Endothelial cell of umbilical vein (primary cell): ENCODE data around the gene GFER. TPM values are rescaled to one million over a fixed set of nuclear protein-coding genes. Genes with fewer than 3 reads are reported as not detected.

Experiments
- BruUV-seq: library from RNA; stranded (reverse); fragments of 400-500 nt; replicated peaks from 2 replicates; lab custom pipeline; 2021; lab: Mats Ljungman, UMichigan
- CTCF ChIA-PET: fragments of 300-600, 350-600 bp; sonication (Branson Sonifier 250); formaldehyde crosslinking; loops from one replicate; lab custom pipeline; 2021; ENCODE audit warnings: antibody characterized with exemption, inconsistent platforms; lab: Charles Lee
- POLR2A ChIA-PET: fragments of 300-600, 350-600 bp; sonication (Branson Sonifier 250); formaldehyde crosslinking; loops from one replicate; lab custom pipeline; 2021; ENCODE audit warnings: antibody characterized with exemption, inconsistent platforms; lab: Charles Lee
- DNase-seq: peaks from one replicate; pipeline ENCODE4 v3.0.0-alpha.2; 2011; ENCODE audit warnings: low read depth, low spot score
- FAIRE-seq: peaks from 2 replicates; lab custom pipeline; 2011; peaks lifted over from hg19 to GRCh38; lab: Jason Lieb, UNC
- H2AFZ ChIP-seq: 2 replicates; pipeline ENCODE4 v1.6.0; 2012; ENCODE audit warnings: low read depth, low read length, control low read depth, inconsistent platforms
- H3K27ac ChIP-seq: 2 replicates; pipeline ENCODE4 v1.5.1; 2011; ENCODE audit warnings: low read depth, mild to moderate bottlenecking, control low read depth, low read length, moderate library complexity; ENCODE audit not compliant: insufficient read depth
- H3K27me3 ChIP-seq, 2 experiments: 2 replicates each; pipeline versions ENCODE4 v1.6.0 to v1.6.1; 2011; ENCODE audit warnings: low read length in 2 of 2, mixed read lengths in 1 of 2; ENCODE audit not compliant: control insufficient read depth in 2 of 2, insufficient read depth in 2 of 2
- H3K36me3 ChIP-seq, 2 experiments: 2 replicates in 1 of 2; 3 replicates in 1 of 2; pipeline ENCODE4 v1.5.1; 2011; ENCODE audit warnings: low read length in 2 of 2, mild to moderate bottlenecking in 1 of 2, moderate library complexity in 1 of 2; ENCODE audit not compliant: control insufficient read depth in 2 of 2, insufficient read depth in 2 of 2; ENCODE audit errors: extremely low read depth in 1 of 2
- H3K4me1 ChIP-seq: 3 replicates; pipeline ENCODE4 v1.5.1; 2011; ENCODE audit warnings: mild to moderate bottlenecking, low read length; ENCODE audit not compliant: control insufficient read depth, insufficient read depth; ENCODE audit errors: extremely low read depth
- H3K4me2 ChIP-seq: 2 replicates; pipeline ENCODE4 v1.6.1; 2011; ENCODE audit warnings: low read length, control low read depth, mixed read lengths; ENCODE audit not compliant: insufficient read depth
- H3K4me3 ChIP-seq, 3 experiments: fragments of 200-600 bp in 1 of 3; sonication (generic), shearing (Covaris generic) in 1 of 3; replicated peaks in 1 of 3; 2 replicates each; pipeline ENCODE4 v1.5.1; 2011 to 2016; ENCODE audit warnings: control low read depth in 3 of 3, low read length in 3 of 3, mild to moderate bottlenecking in 2 of 3, inconsistent platforms in 1 of 3, low read depth in 1 of 3, moderate library complexity in 1 of 3; ENCODE audit not compliant: insufficient read depth in 1 of 3
- H3K79me2 ChIP-seq: 2 replicates; pipeline ENCODE4 v1.6.0; 2012; ENCODE audit warnings: low read length, inconsistent platforms; ENCODE audit not compliant: control insufficient read depth, insufficient read depth
- H3K9ac ChIP-seq: replicated peaks from 2 replicates; pipeline ENCODE3; 2011; ENCODE audit warnings: low read length, control low read depth; ENCODE audit not compliant: insufficient read depth; ENCODE audit errors: extremely low read depth
- H3K9me1 ChIP-seq: replicated peaks from 3 replicates; pipeline ENCODE4 v1.6.0; 2011; ENCODE audit warnings: mild to moderate bottlenecking, low read length; ENCODE audit not compliant: control insufficient read depth, insufficient read depth; ENCODE audit errors: extremely low read depth
- H3K9me3 ChIP-seq: replicated peaks from 2 replicates; pipeline ENCODE4 v1.5.1; 2012; ENCODE audit warnings: low read length, inconsistent platforms; ENCODE audit not compliant: control insufficient read depth, insufficient read depth
- H4K20me1 ChIP-seq: replicated peaks from 2 replicates; pipeline ENCODE3; 2011; ENCODE audit warnings: mild to moderate bottlenecking, low read length; ENCODE audit not compliant: control insufficient read depth, insufficient read depth; ENCODE audit errors: extremely low read depth
- EZH2 ChIP-seq: IDR thresholded peaks from 2 replicates; pipeline ENCODE4 v1.6.1; 2012; ENCODE audit warnings: borderline replicate concordance, low read depth, mild to moderate bottlenecking, moderate library complexity, low read length, inconsistent platforms; ENCODE audit not compliant: severe bottlenecking
- FOS ChIP-seq: IDR thresholded peaks from 2 replicates; pipeline ENCODE4 v1.6.1; 2011; ENCODE audit warnings: mild to moderate bottlenecking, low read length, moderate library complexity, borderline replicate concordance; ENCODE audit not compliant: insufficient read depth
- GATA2 ChIP-seq: IDR thresholded peaks from 2 replicates; pipeline ENCODE4 v1.7.0; 2011; ENCODE audit warnings: low read depth, mild to moderate bottlenecking, moderate library complexity, mixed read lengths, low read length; ENCODE audit not compliant: insufficient read length, insufficient read depth
- MAX ChIP-seq: IDR thresholded peaks from 2 replicates; pipeline ENCODE4 v1.6.1; 2011; ENCODE audit not compliant: insufficient read depth, insufficient read length
- MYC ChIP-seq: IDR thresholded peaks from one replicate; pipeline ENCODE4 v1.6.1; 2011; ENCODE audit warnings: mild to moderate bottlenecking, low read depth, low read length
- POLR2A ChIP-seq: IDR thresholded peaks from 2 replicates; pipeline ENCODE4 v1.6.1; 2012; ENCODE audit warnings: low read depth, mild to moderate bottlenecking, control low read depth, low read length
- POLR2AphosphoS5 ChIP-seq: IDR thresholded peaks from 2 replicates; pipeline ENCODE4 v1.6.1; 2012; ENCODE audit warnings: low read depth, mild to moderate bottlenecking, control low read depth, low read length, moderate library complexity; ENCODE audit not compliant: insufficient read depth
- dilution Hi-C: fragments of 300-500 bp; cut with MboI; formaldehyde crosslinking; loops from one replicate; pipeline ENCODE4 v1.15.0; 2019; ENCODE audit warnings: low sequenced_read_pairs; ENCODE audit not compliant: extremely low pct_ligation_motif_present
- intact Hi-C: fragments of 100-400 bp; cut with micrococcal nuclease; formaldehyde crosslinking; loops from one replicate; pipeline ENCODE4 v1.10.0; 2022
- polyA plus RNA-seq, 4 experiments: library from polyadenylated mRNA; depleted of rRNA in 3 of 4; stranded (reverse) in 3 of 4; unstranded in 1 of 4; fragments of >200 nt; gene quantifications; 2 replicates each; pipeline versions ENCODE4 v1.2.1 to v1.2.3, GENCODE V29; 2011 to 2012; ENCODE audit warnings: missing spikeins in 1 of 4
- total RNA-seq: library from RNA; stranded (reverse); gene quantifications from 2 replicates; pipeline ENCODE4 v1.2.3, GENCODE V29; 2021

Gene GFER
- total and polyA plus RNA-seq, 2 donors (not counting 3 experiments of a cell fraction or from before 2014, with no cell fraction given), result 13.7 to 29.9 TPM

DNA sequence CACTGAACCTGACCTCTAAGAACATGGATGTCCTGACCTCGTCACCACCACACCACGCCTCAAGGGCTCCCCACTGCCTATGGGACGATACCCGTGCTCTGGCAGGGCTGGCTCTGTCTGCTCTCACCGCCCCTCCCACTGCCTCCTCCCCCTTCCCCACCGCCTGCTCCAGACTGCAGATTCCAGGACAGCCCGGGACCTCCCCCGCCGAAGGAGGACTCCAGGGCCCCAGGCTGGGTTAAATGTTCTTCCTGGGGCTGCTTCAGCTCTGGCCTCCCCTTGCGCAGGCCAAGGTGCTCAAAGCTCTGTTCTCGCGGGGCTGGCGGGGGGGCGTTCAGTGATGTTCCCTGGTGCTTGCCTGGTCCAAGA, 38.7 kb downstream of the GFER start:
- Histone ChIP-seq H3K79me2 (peaks cover 4% of the 10 kb centered on the region), H4K20me1 (no peaks in the 10 kb centered on the region), H3K4me3 (peak overlapping the region in 2 of 3 experiments; percentile 20 to 24), H3K4me1 (peaks cover 21% of the 10 kb centered on the region), H3K36me3 (no peaks in the 10 kb centered on the region), H3K9ac (no peak overlapping the region), H3K9me1 (no peaks in the 10 kb centered on the region), H3K4me2 (peak overlapping the region; percentile 52), H3K27me3 (peaks cover 4 to 11% of the 10 kb centered on the region in 2 experiments), H3K9me3 (no peaks in the 10 kb centered on the region), H2AFZ (peak overlapping the region; percentile 93), H3K27ac (no peak overlapping the region)
- no peak for FAIRE-seq
- TF ChIP-seq MYC (no peak), EZH2 (no peak), FOS (no peak), MAX (no peak), POLR2AphosphoS5 (no peak), GATA2 (no peak), POLR2A (no peak)
- BruUV-seq, result no TSS peak
- DNase-seq, result no peak
- intact Hi-C loops, result loop anchor here (1.0 to 2.0 kb wide), 4 partner anchors 24 to 118 kb away; partner anchors contain the start of genes NTHL1 and TSC2
- dilution Hi-C loops, result no loop called here
- CTCF ChIA-PET, result interaction anchor here (0.6 to 8.9 kb wide), 33 partner anchors 10 to 252 kb away, joined by 3 to 137 read pairs (median 5); partner anchors contain the start of genes ECI1, GFER, NTHL1 and PKD1
- POLR2A ChIA-PET, result interaction anchor here (3.1 kb wide), 1 partner anchor 132 kb away, joined by 20 read pairs; the partner anchor contains the start of gene TRAF7
